GM12801 (cell line): Measurements from ENCODE around the gene PRICKLE3.

ENCODE experiments used
- CTCF ChIP-seq: IDR thresholded peaks from one replicate; pipeline ENCODE4 v1.5.1; 2011; ENCODE audit warnings: control low read depth; ENCODE audit not compliant: insufficient read length; ENCODE audit errors: extremely low read depth

Gene PRICKLE3

DNA sequence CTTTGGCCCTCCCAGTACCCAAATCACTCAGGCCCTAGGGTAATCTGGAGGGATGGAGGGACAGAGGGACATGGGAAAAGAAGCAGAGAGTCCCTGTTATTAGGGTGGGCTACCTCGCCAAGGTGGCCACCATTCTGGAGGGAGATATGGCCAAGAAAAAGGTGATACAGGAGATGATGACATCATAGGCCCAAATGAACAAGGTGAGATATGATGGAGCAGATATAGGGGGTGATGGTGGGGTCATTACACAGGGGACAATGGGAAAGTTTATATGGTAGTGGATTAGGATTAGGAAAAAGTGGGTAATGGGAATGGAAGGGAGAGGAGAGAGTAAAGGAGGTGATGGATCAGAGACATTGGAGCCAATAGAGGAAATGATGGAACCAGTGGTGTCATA lies 26.7 kb upstream of the PRICKLE3 start:
- no peak for TF ChIP-seq CTCF

- no peak for TF ChIP-seq CTCF
Measured at GRCh38 chrX:49212209-49212608, 26.0 kb upstream of the PRICKLE3 start.

- no peak for TF ChIP-seq CTCF
Measured at GRCh38 chrX:49211074-49211473, 24.9 kb upstream of the PRICKLE3 start.

DNA sequence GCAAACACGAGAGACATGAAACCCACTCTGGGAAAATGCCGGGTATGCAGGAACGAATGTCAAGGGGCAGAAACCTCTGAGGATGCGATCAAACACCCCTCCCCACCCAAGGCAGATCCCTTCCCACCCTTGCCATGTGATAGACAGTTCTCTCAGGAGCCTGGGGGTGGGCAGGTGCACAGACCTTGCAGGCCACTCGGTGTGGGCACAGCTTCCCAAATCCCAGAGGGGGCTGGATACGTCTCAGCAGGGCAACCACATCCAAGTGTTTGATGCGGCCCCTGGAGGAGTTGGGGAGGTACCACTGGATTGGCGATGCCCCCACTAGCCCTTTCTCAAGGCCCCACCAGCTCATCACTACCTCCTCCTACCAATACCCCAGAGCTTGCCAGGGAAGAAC lies 24.2 kb upstream of the PRICKLE3 start:
- TF ChIP-seq CTCF, result no peak

GRCh38 chrX:49209434-49210251 lies 23.5 kb upstream of the PRICKLE3 start:
- no peak for TF ChIP-seq CTCF

DNA sequence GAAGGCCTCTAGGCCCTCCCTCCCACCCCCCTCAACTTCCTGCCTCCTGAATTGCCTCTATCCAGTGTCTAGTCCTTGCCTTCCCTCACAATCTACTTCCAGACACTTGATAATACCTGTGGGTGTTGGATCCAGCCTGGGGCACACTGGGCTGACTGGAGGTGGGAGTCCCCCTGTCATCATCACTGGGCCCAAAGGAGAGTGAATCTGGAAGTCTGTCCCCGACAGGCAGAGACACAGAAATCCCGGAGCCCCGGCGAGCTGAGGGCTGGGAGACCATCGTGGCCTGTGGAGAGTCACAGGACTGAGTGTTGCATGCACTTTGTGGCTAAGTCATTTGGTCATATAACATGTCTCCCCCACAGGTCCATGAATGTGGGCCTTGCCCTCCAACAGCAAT lies 22.2 kb upstream of the PRICKLE3 start:
- TF ChIP-seq CTCF, result no peak

DNA sequence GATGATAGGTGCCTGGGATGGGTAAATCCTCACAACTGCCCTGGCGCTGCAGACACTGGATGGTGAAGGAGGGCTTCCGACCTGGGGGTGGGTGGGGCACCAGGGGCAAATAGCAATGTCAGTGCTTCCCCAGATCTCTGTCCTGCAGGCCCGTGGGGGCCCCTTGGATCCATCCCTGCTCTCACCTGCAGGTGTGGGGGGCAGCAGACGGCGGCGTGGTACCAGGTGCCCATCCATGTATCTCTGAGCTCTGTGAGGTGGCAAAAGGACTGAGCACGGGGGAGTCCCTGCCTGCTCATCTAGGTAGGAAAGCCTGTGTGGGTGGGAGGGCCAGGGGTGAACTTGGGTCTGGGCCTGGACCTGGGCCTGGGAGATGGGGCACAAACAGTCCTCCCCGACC lies 20.4 kb upstream of the PRICKLE3 start:
- TF ChIP-seq CTCF, result no peak

- no peak for TF ChIP-seq CTCF
Measured at GRCh38 chrX:49205443-49205842, 19.3 kb upstream of the PRICKLE3 start.
